Tongue (tissue), 2 donors: Measurements from ENCODE around the gene CHGA. TPM values are rescaled to one million over a fixed set of nuclear protein-coding genes. Genes with fewer than 3 reads are reported as not detected.

Source experiments
- DNase-seq: peaks from one replicate; pipeline ENCODE4 v3.0.0-alpha.2; 2015
- total RNA-seq: library from RNA; depleted of rRNA; stranded (reverse); fragments of >200 nt; gene quantifications from one replicate; pipeline ENCODE4 v1.2.3, GENCODE V29; 2014

CHGA gene
- total RNA-seq, 1 donor from 2014 or later = 0.72 TPM

- no peak for DNase-seq
These were observed 19.6 kb upstream of the CHGA start for GRCh38 chr14:92903359-92903758.

- no peak for DNase-seq
These were observed 17.3 kb upstream of the CHGA start for GRCh38 chr14:92905667-92906066.

GRCh38 chr14:92906420-92906819, 16.5 kb upstream of the CHGA start:
- DNase-seq = no peak

GRCh38 chr14:92906823-92907222, 16.1 kb upstream of the CHGA start:
- no peak for DNase-seq

GRCh38 chr14:92907316-92907911, 15.5 kb upstream of the CHGA start:
- no peak for DNase-seq

GRCh38 chr14:92914087-92914656, 8.8 kb upstream of the CHGA start:
- peak; percentile 72 for DNase-seq

- no peak for DNase-seq
These were observed 6.7 kb upstream of the CHGA start for GRCh38 chr14:92916201-92916600.

- DNase-seq = peak; percentile 14
These were observed 5.7 kb upstream of the CHGA start for GRCh38 chr14:92917041-92917940.

- DNase-seq = no peak
These were observed 5.0 kb upstream of the CHGA start for GRCh38 chr14:92917956-92918355.

GRCh38 chr14:92920001-92920400, 2.9 kb upstream of the CHGA start:
- no peak for DNase-seq

GRCh38 chr14:92922155-92922735, 705 bp upstream of the CHGA start:
- DNase-seq = no peak

GRCh38 chr14:92923744-92924103, 774 bp downstream of the CHGA start:
- DNase-seq = no peak

- no peak for DNase-seq
These were observed 1.3 kb downstream of the CHGA start for GRCh38 chr14:92924247-92924646.

GRCh38 chr14:92925446-92925845, 2.5 kb downstream of the CHGA start:
- no peak for DNase-seq

GRCh38 chr14:92926180-92926845, 3.4 kb downstream of the CHGA start:
- DNase-seq = no peak

GRCh38 chr14:92926931-92927330, 4.0 kb downstream of the CHGA start:
- no peak for DNase-seq

- no peak for DNase-seq
These were observed 4.7 kb downstream of the CHGA start for GRCh38 chr14:92927349-92928257.

- DNase-seq = no peak
These were observed 5.3 kb downstream of the CHGA start for GRCh38 chr14:92928258-92928629.

- DNase-seq = no peak
These were observed 6.2 kb downstream of the CHGA start for GRCh38 chr14:92928961-92929688.

- DNase-seq = no peak
These were observed 7.0 kb downstream of the CHGA start for GRCh38 chr14:92929689-92930608.
